Endothelial cell of umbilical vein (primary cell): Measurements from ENCODE around the gene C11orf65. TPM values are rescaled to one million over a fixed set of nuclear protein-coding genes. Genes with fewer than 3 reads are reported as not detected.

Source experiments
- Bru-seq: library from RNA; stranded (reverse); fragments of 400-500 nt; gene quantifications from one replicate; lab custom pipeline; 2021; lab: Mats Ljungman, UMichigan
- BruChase-seq, 2 experiments: library from RNA; stranded (reverse); fragments of 400-500 nt; gene quantifications; one replicate each; lab custom pipeline; 2021; lab: Mats Ljungman, UMichigan
- BruUV-seq: library from RNA; stranded (reverse); fragments of 400-500 nt; replicated peaks from 2 replicates; lab custom pipeline; 2021; lab: Mats Ljungman, UMichigan
- CTCF ChIA-PET: fragments of 300-600, 350-600 bp; sonication (Branson Sonifier 250); formaldehyde crosslinking; loops from one replicate; lab custom pipeline; 2021; ENCODE audit warnings: antibody characterized with exemption, inconsistent platforms; lab: Charles Lee
- POLR2A ChIA-PET: fragments of 300-600, 350-600 bp; sonication (Branson Sonifier 250); formaldehyde crosslinking; loops from one replicate; lab custom pipeline; 2021; ENCODE audit warnings: antibody characterized with exemption, inconsistent platforms; lab: Charles Lee
- DNase-seq: peaks from one replicate; pipeline ENCODE4 v3.0.0-alpha.2; 2011; ENCODE audit warnings: low read depth, low spot score
- FAIRE-seq: peaks from 2 replicates; lab custom pipeline; 2011; peaks lifted over from hg19 to GRCh38; lab: Jason Lieb, UNC
- H2AFZ ChIP-seq: 2 replicates; pipeline ENCODE4 v1.6.0; 2012; ENCODE audit warnings: low read depth, low read length, control low read depth, inconsistent platforms
- H3K27ac ChIP-seq: 2 replicates; pipeline ENCODE4 v1.5.1; 2011; ENCODE audit warnings: low read depth, mild to moderate bottlenecking, control low read depth, low read length, moderate library complexity; ENCODE audit not compliant: insufficient read depth
- H3K27me3 ChIP-seq, 2 experiments: 2 replicates each; pipeline versions ENCODE4 v1.6.0 to v1.6.1; 2011; ENCODE audit warnings: low read length in 2 of 2, mixed read lengths in 1 of 2; ENCODE audit not compliant: control insufficient read depth in 2 of 2, insufficient read depth in 2 of 2
- H3K36me3 ChIP-seq, 2 experiments: 2 replicates in 1 of 2; 3 replicates in 1 of 2; pipeline ENCODE4 v1.5.1; 2011; ENCODE audit warnings: low read length in 2 of 2, mild to moderate bottlenecking in 1 of 2, moderate library complexity in 1 of 2; ENCODE audit not compliant: control insufficient read depth in 2 of 2, insufficient read depth in 2 of 2; ENCODE audit errors: extremely low read depth in 1 of 2
- H3K4me1 ChIP-seq: 3 replicates; pipeline ENCODE4 v1.5.1; 2011; ENCODE audit warnings: mild to moderate bottlenecking, low read length; ENCODE audit not compliant: control insufficient read depth, insufficient read depth; ENCODE audit errors: extremely low read depth
- H3K4me2 ChIP-seq: 2 replicates; pipeline ENCODE4 v1.6.1; 2011; ENCODE audit warnings: low read length, control low read depth, mixed read lengths; ENCODE audit not compliant: insufficient read depth
- H3K4me3 ChIP-seq, 3 experiments: fragments of 200-600 bp in 1 of 3; sonication (generic), shearing (Covaris generic) in 1 of 3; replicated peaks in 1 of 3; 2 replicates each; pipeline ENCODE4 v1.5.1; 2011 to 2016; ENCODE audit warnings: control low read depth in 3 of 3, low read length in 3 of 3, mild to moderate bottlenecking in 2 of 3, inconsistent platforms in 1 of 3, low read depth in 1 of 3, moderate library complexity in 1 of 3; ENCODE audit not compliant: insufficient read depth in 1 of 3
- H3K79me2 ChIP-seq: 2 replicates; pipeline ENCODE4 v1.6.0; 2012; ENCODE audit warnings: low read length, inconsistent platforms; ENCODE audit not compliant: control insufficient read depth, insufficient read depth
- H3K9ac ChIP-seq: replicated peaks from 2 replicates; pipeline ENCODE3; 2011; ENCODE audit warnings: low read length, control low read depth; ENCODE audit not compliant: insufficient read depth; ENCODE audit errors: extremely low read depth
- H3K9me1 ChIP-seq: replicated peaks from 3 replicates; pipeline ENCODE4 v1.6.0; 2011; ENCODE audit warnings: mild to moderate bottlenecking, low read length; ENCODE audit not compliant: control insufficient read depth, insufficient read depth; ENCODE audit errors: extremely low read depth
- H3K9me3 ChIP-seq: replicated peaks from 2 replicates; pipeline ENCODE4 v1.5.1; 2012; ENCODE audit warnings: low read length, inconsistent platforms; ENCODE audit not compliant: control insufficient read depth, insufficient read depth
- H4K20me1 ChIP-seq: replicated peaks from 2 replicates; pipeline ENCODE3; 2011; ENCODE audit warnings: mild to moderate bottlenecking, low read length; ENCODE audit not compliant: control insufficient read depth, insufficient read depth; ENCODE audit errors: extremely low read depth
- EZH2 ChIP-seq: IDR thresholded peaks from 2 replicates; pipeline ENCODE4 v1.6.1; 2012; ENCODE audit warnings: borderline replicate concordance, low read depth, mild to moderate bottlenecking, moderate library complexity, low read length, inconsistent platforms; ENCODE audit not compliant: severe bottlenecking
- GATA2 ChIP-seq: IDR thresholded peaks from 2 replicates; pipeline ENCODE4 v1.7.0; 2011; ENCODE audit warnings: low read depth, mild to moderate bottlenecking, moderate library complexity, mixed read lengths, low read length; ENCODE audit not compliant: insufficient read length, insufficient read depth
- JUN ChIP-seq: IDR thresholded peaks from 2 replicates; pipeline ENCODE4 v1.6.1; 2011; ENCODE audit warnings: borderline replicate concordance, low read depth; ENCODE audit not compliant: insufficient read length, insufficient read depth
- POLR2A ChIP-seq: IDR thresholded peaks from 2 replicates; pipeline ENCODE4 v1.6.1; 2012; ENCODE audit warnings: low read depth, mild to moderate bottlenecking, control low read depth, low read length
- POLR2AphosphoS5 ChIP-seq: IDR thresholded peaks from 2 replicates; pipeline ENCODE4 v1.6.1; 2012; ENCODE audit warnings: low read depth, mild to moderate bottlenecking, control low read depth, low read length, moderate library complexity; ENCODE audit not compliant: insufficient read depth
- dilution Hi-C: fragments of 300-500 bp; cut with MboI; formaldehyde crosslinking; loops from one replicate; pipeline ENCODE4 v1.15.0; 2019; ENCODE audit warnings: low sequenced_read_pairs; ENCODE audit not compliant: extremely low pct_ligation_motif_present
- intact Hi-C: fragments of 100-400 bp; cut with micrococcal nuclease; formaldehyde crosslinking; loops from one replicate; pipeline ENCODE4 v1.10.0; 2022
- long read RNA-seq: library from polyadenylated mRNA; stranded (forward); transcript quantifications from one replicate; pipeline ENCODE4 v2.0.0, GENCODE V29; 2021
- polyA minus RNA-seq, 3 experiments: library from RNA; depleted of rRNA, polyadenylated mRNA; stranded (reverse); fragments of >200 nt; gene quantifications; 1 replicate in 1 of 3; 2 replicates in 2 of 3; pipeline ENCODE4 v1.2.3, GENCODE V29; 2011
- polyA plus RNA-seq, 4 experiments: library from polyadenylated mRNA; depleted of rRNA in 3 of 4; stranded (reverse) in 3 of 4; unstranded in 1 of 4; fragments of >200 nt; gene quantifications; 2 replicates each; pipeline versions ENCODE4 v1.2.1 to v1.2.3, GENCODE V29; 2011 to 2012; ENCODE audit warnings: missing spikeins in 1 of 4
- total RNA-seq: library from RNA; stranded (reverse); gene quantifications from 2 replicates; pipeline ENCODE4 v1.2.3, GENCODE V29; 2021

Gene C11orf65
- total RNA-seq, result not detected in 2 replicates
- not detected in 2 replicates for polyA plus RNA-seq
- polyA plus RNA-seq (2011; cell fraction: cytosol; rRNA removed), result not detected in 2 replicates
- polyA plus RNA-seq (2011; cell fraction: nucleus; rRNA removed), result 0.11 TPM in 1 of 2 replicates, not detected in the other
- polyA plus RNA-seq (2012), result 0.15 and 0.48 TPM in 2 replicates
- not detected in 2 replicates for polyA minus RNA-seq
- polyA minus RNA-seq (2011; cell fraction: cytosol; rRNA and poly(A)+ RNA removed), result not detected
- 0.29 and 0.48 TPM in 2 replicates for polyA minus RNA-seq (2011; cell fraction: nucleus; rRNA and poly(A)+ RNA removed)
- percentile 20 among the genes with signal in this experiment for Bru-seq, nascent RNA
- percentile 10 among the genes with signal in this experiment for BruChase-seq, experiment 1, labeled RNA remaining after a 6-hour chase
- percentile 14 among the genes with signal in this experiment for BruChase-seq, experiment 2, labeled RNA remaining after a 2-hour chase
- long read RNA-seq, partial matches to known transcripts, result 0 of 1 reads
- long read RNA-seq, other reads (novel, unspliced or antisense), result 1 of 1 reads

- DNase-seq (peak; percentile 99), FAIRE-seq (peak; percentile 98)
- peak; percentile 97 for TF ChIP-seq POLR2A
- TF ChIP-seq GATA2, result no peak
- peak; percentile 66 for TF ChIP-seq JUN
- TF ChIP-seq POLR2AphosphoS5, result peak; percentile 87
- no peak for TF ChIP-seq EZH2
- intact Hi-C loops, result loop anchor here (1.0 to 5.0 kb wide), 8 partner anchors 30 to 404 kb away; partner anchors contain the start of genes ACAT1, EXPH5 and NPAT
- Histone ChIP-seq H3K79me2 (no peaks in the 10 kb centered on the region), H3K4me2 (peak within 1 kb of the TSS; percentile 94), H3K9me1 (no peaks in the 10 kb centered on the region), H3K4me3 (peak within 1 kb of the TSS; percentile 38 to 86 (median 62)), H2AFZ (peak within 1 kb of the TSS; percentile 81), H3K36me3 (no peaks in the 10 kb centered on the region), H3K27me3 (no peaks in the 10 kb centered on the region), H4K20me1 (no peaks in the 10 kb centered on the region), H3K9me3 (no peaks in the 10 kb centered on the region), H3K9ac (peak within 1 kb of the TSS; percentile 98), H3K27ac (peak within 1 kb of the TSS; percentile 97), H3K4me1 (peaks cover 3% of the 10 kb centered on the region)
- BruUV-seq, result TSS peak; percentile 99
- POLR2A ChIA-PET, result interaction anchor here (0.5 to 1.1 kb wide), 2 partner anchors 31 to 332 kb away, joined by 3 read pairs; partner anchors contain the start of gene POGLUT3
- dilution Hi-C loops, result no loop called here
- CTCF ChIA-PET, result interaction anchor here (0.6 to 0.7 kb wide), 2 partner anchors 244 to 349 kb away, joined by 3 read pairs; partner anchors contain the start of genes ATM and NPAT
Measured at GRCh38 chr11:108467091-108467823, at the start of gene C11orf65. TSS of gene C11orf65 (minus strand) at chr11:108467529. CDS start at chr11:108461559, 5,970 bp downstream.
